Caco-2 (cell line): ENCODE measurements around the gene SKOR1. TPM values are rescaled to one million over a fixed set of nuclear protein-coding genes. Genes with fewer than 3 reads are reported as not detected.

Experiments
- BruUV-seq: library from RNA; stranded (reverse); fragments of 400-500 nt; replicated peaks from 2 replicates; lab custom pipeline; 2021; lab: Mats Ljungman, UMichigan
- CTCF ChIA-PET: fragments of 300-600 bp; sonication (Branson Sonifier 250); formaldehyde crosslinking; loops from one replicate; lab custom pipeline; 2022; ENCODE audit warnings: antibody characterized with exemption; lab: Charles Lee
- POLR2A ChIA-PET: fragments of 300-600 bp; sonication (Branson Sonifier 250); formaldehyde crosslinking; loops from one replicate; lab custom pipeline; 2022; ENCODE audit warnings: antibody characterized with exemption; lab: Charles Lee
- DNase-seq, 2 experiments: peaks; one replicate each; pipeline versions ENCODE4 v3.0.0 to v3.0.0-alpha.2; 2020 to 2022
- H3K27me3 ChIP-seq: replicated peaks from 2 replicates; pipeline ENCODE4 v1.6.0; 2011; ENCODE audit warnings: low read length; ENCODE audit not compliant: control insufficient read depth, insufficient read depth
- H3K36me3 ChIP-seq: 2 replicates; pipeline ENCODE4 v1.5.1; 2011; ENCODE audit warnings: low read length; ENCODE audit not compliant: control insufficient read depth, insufficient read depth
- H3K4me1 ChIP-seq: fragments of 250-450 bp; sonication (Bioruptor Pico); 2 replicates; pipeline ENCODE4 v1.5.1; 2020; ENCODE audit warnings: mild to moderate bottlenecking
- H3K4me3 ChIP-seq: 2 replicates; pipeline ENCODE4 v1.5.1; 2011; ENCODE audit warnings: low read depth, mild to moderate bottlenecking, control low read depth, low read length
- H3K9me3 ChIP-seq: fragments of 250-450 bp; sonication (Bioruptor Pico); 2 replicates; pipeline ENCODE4 v1.5.1; 2020; ENCODE audit warnings: mild to moderate bottlenecking, moderate library complexity
- H3K27ac Mint-ChIP-seq: one replicate; pipeline ENCODE4 v1.8.0; 2022; ENCODE audit warnings: mixed read lengths; ENCODE audit not compliant: unreplicated experiment
- H3K27me3 Mint-ChIP-seq: one replicate; pipeline ENCODE4 v1.8.0; 2022; ENCODE audit warnings: mixed read lengths; ENCODE audit not compliant: insufficient read depth, unreplicated experiment
- H3K36me3 Mint-ChIP-seq: one replicate; pipeline ENCODE4 v1.8.0; 2022; ENCODE audit warnings: mild to moderate bottlenecking, mixed read lengths; ENCODE audit not compliant: insufficient read depth, unreplicated experiment
- H3K4me1 Mint-ChIP-seq: one replicate; pipeline ENCODE4 v1.8.0; 2022; ENCODE audit warnings: low read depth, mixed read lengths; ENCODE audit not compliant: unreplicated experiment
- H3K4me3 Mint-ChIP-seq: one replicate; pipeline ENCODE4 v1.8.0; 2022; ENCODE audit warnings: mild to moderate bottlenecking, moderate library complexity, mixed read lengths; ENCODE audit not compliant: unreplicated experiment
- H3K9me3 Mint-ChIP-seq: one replicate; pipeline ENCODE4 v1.8.0; 2022; ENCODE audit warnings: mixed read lengths; ENCODE audit not compliant: unreplicated experiment
- intact Hi-C: fragments of 100-400 bp; cut with micrococcal nuclease; formaldehyde crosslinking; loops from one replicate; pipeline ENCODE4 v1.10.0; 2022; ENCODE audit not compliant: unreplicated experiment
- total RNA-seq: library from RNA; stranded (reverse); gene quantifications from 2 replicates; pipeline ENCODE4 v1.2.3, GENCODE V29; 2022
- TF ChIP-seq, protein P1 (sequence below), 2 experiments: fragments of 200-600 bp in 1 of 2; IDR thresholded peaks; 1 replicate in 1 of 2; 2 replicates in 1 of 2; pipeline versions ENCODE4 v1.5.1 to v1.8.0; 2011 to 2022; ENCODE audit warnings: antibody characterized with exemption in 1 of 2, control low read depth in 1 of 2, inconsistent platforms in 1 of 2, low read depth in 1 of 2, low read length in 1 of 2, mild to moderate bottlenecking in 1 of 2, moderate library complexity in 1 of 2; ENCODE audit not compliant: insufficient read depth in 1 of 2, severe bottlenecking in 1 of 2, unreplicated experiment in 1 of 2

Gene SKOR1
- total RNA-seq, 1 experiment from 2014 or later: not detected

DNA sequence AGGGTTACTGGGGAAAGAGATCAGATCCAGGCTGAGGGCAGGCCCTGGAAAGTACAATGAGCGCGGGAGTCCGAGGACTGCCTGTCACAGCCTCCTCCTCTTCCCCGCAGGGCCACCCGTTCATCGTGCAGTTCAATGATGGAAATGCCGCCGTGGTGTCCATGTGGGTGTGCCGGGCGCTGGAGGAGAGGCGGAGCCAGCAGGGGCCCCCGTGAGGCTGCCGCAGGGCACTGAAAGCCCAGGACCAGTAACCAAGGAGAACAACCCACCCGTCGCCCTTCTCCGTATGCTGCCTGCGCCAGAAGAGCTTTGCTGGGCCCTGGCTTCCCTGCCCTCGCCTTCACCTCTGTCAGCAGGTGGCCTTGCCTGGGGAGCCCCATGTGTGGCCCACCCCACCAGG lies 18.8 kb upstream of the SKOR1 start:
- Histone ChIP-seq H3K4me3 (no peak overlapping the region), H3K4me1 (no peaks in the 10 kb centered on the region), H3K9me3 (no peaks in the 10 kb centered on the region), H3K27me3 (no peaks in the 10 kb centered on the region), H3K36me3 (no peaks in the 10 kb centered on the region)
- intact Hi-C loops: no loop called here
- DNase-seq: peak in 1 of 2 experiments; percentile 18
- BruUV-seq: no TSS peak
- Mint-ChIP-seq H3K9me3 (no peaks in the 10 kb centered on the region), H3K27me3 (no peaks in the 10 kb centered on the region), H3K4me3 (no peak overlapping the region), H3K27ac (no peak overlapping the region), H3K36me3 (no peaks in the 10 kb centered on the region), H3K4me1 (no peaks in the 10 kb centered on the region)
- ChIA-PET POLR2A (no interaction called here), CTCF (no interaction called here)
- TF ChIP-seq, protein P1, sequence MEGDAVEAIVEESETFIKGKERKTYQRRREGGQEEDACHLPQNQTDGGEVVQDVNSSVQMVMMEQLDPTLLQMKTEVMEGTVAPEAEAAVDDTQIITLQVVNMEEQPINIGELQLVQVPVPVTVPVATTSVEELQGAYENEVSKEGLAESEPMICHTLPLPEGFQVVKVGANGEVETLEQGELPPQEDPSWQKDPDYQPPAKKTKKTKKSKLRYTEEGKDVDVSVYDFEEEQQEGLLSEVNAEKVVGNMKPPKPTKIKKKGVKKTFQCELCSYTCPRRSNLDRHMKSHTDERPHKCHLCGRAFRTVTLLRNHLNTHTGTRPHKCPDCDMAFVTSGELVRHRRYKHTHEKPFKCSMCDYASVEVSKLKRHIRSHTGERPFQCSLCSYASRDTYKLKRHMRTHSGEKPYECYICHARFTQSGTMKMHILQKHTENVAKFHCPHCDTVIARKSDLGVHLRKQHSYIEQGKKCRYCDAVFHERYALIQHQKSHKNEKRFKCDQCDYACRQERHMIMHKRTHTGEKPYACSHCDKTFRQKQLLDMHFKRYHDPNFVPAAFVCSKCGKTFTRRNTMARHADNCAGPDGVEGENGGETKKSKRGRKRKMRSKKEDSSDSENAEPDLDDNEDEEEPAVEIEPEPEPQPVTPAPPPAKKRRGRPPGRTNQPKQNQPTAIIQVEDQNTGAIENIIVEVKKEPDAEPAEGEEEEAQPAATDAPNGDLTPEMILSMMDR (IDR thresholded peaks at IDR 0.05; ENCODE audit: insufficient read depth in 1 of 2, low read depth in 1 of 2, low read length in 1 of 2, severe bottlenecking in 1 of 2, unreplicated experiment in 1 of 2): no peak

- CTCF ChIA-PET: no interaction called here
- H3K36me3 ChIP-seq: no peaks in the 10 kb centered on the region
- H3K27me3 Mint-ChIP-seq: no peaks in the 10 kb centered on the region
- H3K9me3 Mint-ChIP-seq: no peaks in the 10 kb centered on the region
- H3K4me1 Mint-ChIP-seq: no peaks in the 10 kb centered on the region
- DNase-seq: peak in 1 of 2 experiments; percentile 10
- no peaks in the 10 kb centered on the region for H3K9me3 ChIP-seq
- TF ChIP-seq, protein P1 (IDR thresholded peaks at IDR 0.05; ENCODE audit: insufficient read depth in 1 of 2, low read depth in 1 of 2, low read length in 1 of 2, severe bottlenecking in 1 of 2, unreplicated experiment in 1 of 2): no peak
- no peaks in the 10 kb centered on the region for H3K27me3 ChIP-seq
- intact Hi-C loops: no loop called here
- no peaks in the 10 kb centered on the region for H3K36me3 Mint-ChIP-seq
- POLR2A ChIA-PET: no interaction called here
- no TSS peak for BruUV-seq
- H3K4me3 Mint-ChIP-seq: no peak overlapping the region
- H3K4me3 ChIP-seq: no peak overlapping the region
- no peaks in the 10 kb centered on the region for H3K4me1 ChIP-seq
- no peak overlapping the region for H3K27ac Mint-ChIP-seq
These were observed 18.2 kb upstream of the SKOR1 start for GRCh38 chr15:67807141-67807540.

- H3K27me3 ChIP-seq: no peaks in the 10 kb centered on the region
- no peaks in the 10 kb centered on the region for H3K4me1 ChIP-seq
- Mint-ChIP-seq H3K36me3 (no peaks in the 10 kb centered on the region), H3K4me1 (no peaks in the 10 kb centered on the region), H3K27ac (no peak overlapping the region), H3K9me3 (no peaks in the 10 kb centered on the region), H3K4me3 (no peak overlapping the region), H3K27me3 (no peaks in the 10 kb centered on the region)
- H3K9me3 ChIP-seq: no peaks in the 10 kb centered on the region
- DNase-seq: peak in 1 of 2 experiments; percentile 10
- ChIA-PET POLR2A (no interaction called here), CTCF (no interaction called here)
- H3K36me3 ChIP-seq: no peaks in the 10 kb centered on the region
- TF ChIP-seq, protein P1 (IDR thresholded peaks at IDR 0.05; ENCODE audit: insufficient read depth in 1 of 2, low read depth in 1 of 2, low read length in 1 of 2, severe bottlenecking in 1 of 2, unreplicated experiment in 1 of 2): no peak
- H3K4me3 ChIP-seq: no peak overlapping the region
- no TSS peak for BruUV-seq
- intact Hi-C loops: no loop called here
These were observed 17.5 kb upstream of the SKOR1 start for GRCh38 chr15:67807836-67808235.
